ENCODE results near the gene HNRNPK.

Gene HNRNPK

GRCh38 chr9:83977196-83977595, 2.8 kb downstream of the HNRNPK start:
- no peaks in the 10 kb centered on the region for H3K9me3 ChIP-seq
- H3K4me3 ChIP-seq (ENCODE audit: low read depth in 1 of 2, low read length in 1 of 2), result peak overlapping the region in 1 of 2 experiments; percentile 98
- peaks cover 36 to 43% of the 10 kb centered on the region in 2 experiments for H3K4me1 ChIP-seq (ENCODE audit: control insufficient read depth in 1 of 2, insufficient read depth in 1 of 2, low read depth in 1 of 2, low read length in 1 of 2)
- H3K36me3 ChIP-seq, result peaks cover 58% of the 10 kb centered on the region
- peak overlapping the region; percentile 98 for H3K27ac ChIP-seq
- no peaks in the 10 kb centered on the region for H3K27me3 ChIP-seq
- no peak for TF ChIP-seq CTCF (IDR thresholded peaks at IDR 0.05)

GRCh38 chr9:83976372-83976771, 3.6 kb downstream of the HNRNPK start:
- peaks cover 66% of the 10 kb centered on the region for H3K36me3 ChIP-seq
- H3K27me3 ChIP-seq, result no peaks in the 10 kb centered on the region
- peak overlapping the region; percentile 7 for H3K27ac ChIP-seq
- no peak for TF ChIP-seq CTCF (IDR thresholded peaks at IDR 0.05)
- no peak overlapping the region for H3K4me3 ChIP-seq (ENCODE audit: low read depth in 1 of 2, low read length in 1 of 2)
- peaks cover 28 to 35% of the 10 kb centered on the region in 2 experiments for H3K4me1 ChIP-seq (ENCODE audit: control insufficient read depth in 1 of 2, insufficient read depth in 1 of 2, low read depth in 1 of 2, low read length in 1 of 2)
- peaks cover 5% of the 10 kb centered on the region for H3K9me3 ChIP-seq

GRCh38 chr9:83975300-83975699, 4.7 kb downstream of the HNRNPK start:
- no peak overlapping the region for H3K4me3 ChIP-seq (ENCODE audit: low read depth in 1 of 2, low read length in 1 of 2)
- H3K9me3 ChIP-seq, result peaks cover 7% of the 10 kb centered on the region
- peaks cover 77% of the 10 kb centered on the region for H3K36me3 ChIP-seq
- peak overlapping the region; percentile 10 for H3K27ac ChIP-seq
- no peak for TF ChIP-seq CTCF (IDR thresholded peaks at IDR 0.05)
- no peaks in the 10 kb centered on the region for H3K27me3 ChIP-seq
- H3K4me1 ChIP-seq (ENCODE audit: control insufficient read depth in 1 of 2, insufficient read depth in 1 of 2, low read depth in 1 of 2, low read length in 1 of 2), result peaks cover 26 to 30% of the 10 kb centered on the region in 2 experiments

DNA sequence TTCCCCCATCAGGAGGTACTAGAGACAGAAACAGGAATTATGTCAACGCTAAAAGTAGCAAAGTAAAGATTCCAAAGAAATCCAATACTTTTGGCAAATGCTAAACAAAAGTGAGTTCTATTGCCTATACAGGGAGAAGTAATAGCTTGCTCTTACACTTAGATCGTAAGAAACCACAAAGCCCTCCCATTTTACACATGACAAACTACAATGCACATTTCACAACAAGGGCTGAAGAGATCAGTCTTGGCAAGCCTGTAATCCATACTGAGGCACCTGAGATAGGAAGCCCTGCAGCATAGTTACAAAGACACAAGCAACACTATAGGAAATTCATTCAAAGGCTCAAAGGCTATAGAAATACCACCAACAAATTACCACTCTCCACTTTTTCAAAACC, 7.7 kb downstream of the HNRNPK start:
- peaks cover 7% of the 10 kb centered on the region for H3K9me3 ChIP-seq
- TF ChIP-seq CTCF (IDR thresholded peaks at IDR 0.05), result no peak
- no peaks in the 10 kb centered on the region for H3K27me3 ChIP-seq
- peaks cover 100% of the 10 kb centered on the region for H3K36me3 ChIP-seq
- peaks cover 8 to 9% of the 10 kb centered on the region in 2 experiments for H3K4me1 ChIP-seq (ENCODE audit: control insufficient read depth in 1 of 2, insufficient read depth in 1 of 2, low read depth in 1 of 2, low read length in 1 of 2)
- H3K27ac ChIP-seq, result peak overlapping the region; percentile 24
- H3K4me3 ChIP-seq (ENCODE audit: low read depth in 1 of 2, low read length in 1 of 2), result no peak overlapping the region

- Histone ChIP-seq H3K9me3 (peaks cover 7% of the 10 kb centered on the region), H3K36me3 (peaks cover 100% of the 10 kb centered on the region), H3K27ac (no peak overlapping the region), H3K4me3 (ENCODE audit: low read depth in 1 of 2, low read length in 1 of 2) (no peak overlapping the region), H3K4me1 (ENCODE audit: control insufficient read depth in 1 of 2, insufficient read depth in 1 of 2, low read depth in 1 of 2, low read length in 1 of 2) (peaks cover under 1 to 1% of the 10 kb centered on the region in 2 experiments), H3K27me3 (no peaks in the 10 kb centered on the region)
- no peak for TF ChIP-seq CTCF (IDR thresholded peaks at IDR 0.05)
Observed at GRCh38 chr9:83971485-83971884, 8.5 kb downstream of the HNRNPK start.

DNA sequence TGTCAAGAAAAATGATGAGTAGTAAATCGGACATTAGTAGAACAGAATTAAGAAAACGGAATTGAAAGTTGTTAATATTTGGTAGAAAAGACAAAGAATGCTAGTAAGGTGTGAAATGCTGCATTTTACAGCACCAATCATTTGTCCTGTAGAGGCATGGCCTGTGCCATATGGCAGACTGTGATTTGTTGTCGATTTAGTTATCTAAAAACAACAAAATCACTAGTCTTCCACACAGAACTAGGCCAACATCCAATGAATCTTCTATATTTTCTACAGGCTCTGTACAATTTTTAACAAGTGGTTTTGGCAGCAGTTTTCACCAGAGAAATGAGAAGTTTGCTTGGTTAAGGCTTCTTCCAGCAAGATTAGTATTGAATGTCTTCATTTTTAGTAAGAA, 10.4 kb downstream of the HNRNPK start:
- no peak for TF ChIP-seq CTCF (IDR thresholded peaks at IDR 0.05)
- Histone ChIP-seq H3K27ac (no peak overlapping the region), H3K4me1 (ENCODE audit: control insufficient read depth in 1 of 2, insufficient read depth in 1 of 2, low read depth in 1 of 2, low read length in 1 of 2) (no peaks in the 10 kb centered on the region), H3K9me3 (peaks cover 7% of the 10 kb centered on the region), H3K36me3 (peaks cover 91% of the 10 kb centered on the region), H3K4me3 (ENCODE audit: low read depth in 1 of 2, low read length in 1 of 2) (no peak overlapping the region), H3K27me3 (no peaks in the 10 kb centered on the region)

Data from neutrophil (primary cell).